Liver (tissue), 9 donors: ENCODE measurements around the gene KRT76. TPM values are rescaled to one million over a fixed set of nuclear protein-coding genes. Genes with fewer than 3 reads are reported as not detected.

Experiments
- DNase-seq: peaks from one replicate; pipeline ENCODE4 v3.0.0-alpha.2; 2017; ENCODE audit warnings: low spot score
- H3K27ac ChIP-seq, 2 donors: one replicate each; pipeline ENCODE4 v1.7.0; 2013; ENCODE audit warnings: inconsistent platforms in 2 of 2, low read length in 2 of 2, control low read depth in 1 of 2, low read depth in 1 of 2, mild to moderate bottlenecking in 1 of 2
- H3K27me3 ChIP-seq, 4 donors: one replicate each; pipeline versions ENCODE4 v1.6.1 to v1.7.0; 2013; ENCODE audit warnings: low read length in 3 of 4, inconsistent platforms in 1 of 4, mild to moderate bottlenecking in 1 of 4, moderate library complexity in 1 of 4; ENCODE audit not compliant: control insufficient read depth in 4 of 4, insufficient read depth in 4 of 4
- H3K36me3 ChIP-seq, 4 donors: one replicate each; pipeline versions ENCODE4 v1.6.1 to v1.7.0; 2013; ENCODE audit warnings: low read length in 3 of 4, mild to moderate bottlenecking in 3 of 4, low read depth in 1 of 4, moderate library complexity in 1 of 4; ENCODE audit not compliant: control insufficient read depth in 4 of 4, insufficient read depth in 3 of 4
- H3K4me1 ChIP-seq, 4 donors: one replicate each; pipeline versions ENCODE4 v1.6.1 to v1.7.0; 2013; ENCODE audit warnings: low read length in 3 of 4, mild to moderate bottlenecking in 3 of 4, moderate library complexity in 1 of 4; ENCODE audit not compliant: control insufficient read depth in 4 of 4, insufficient read depth in 4 of 4
- H3K4me3 ChIP-seq, 3 donors: one replicate each; pipeline versions ENCODE4 v1.6.1 to v1.7.0; 2013; ENCODE audit warnings: low read length in 3 of 3, control low read depth in 1 of 3, low read depth in 1 of 3, mild to moderate bottlenecking in 1 of 3
- H3K9ac ChIP-seq, 2 donors: one replicate each; pipeline ENCODE4 v1.7.0; 2013; ENCODE audit warnings: low read length in 2 of 2, mild to moderate bottlenecking in 2 of 2, moderate library complexity in 2 of 2, control low read depth in 1 of 2, low read depth in 1 of 2
- H3K9me3 ChIP-seq, 4 donors: one replicate each; pipeline versions ENCODE4 v1.6.1 to v1.7.0; 2013; ENCODE audit warnings: low read length in 3 of 4; ENCODE audit not compliant: control insufficient read depth in 4 of 4
- FOXA1 ChIP-seq: IDR thresholded peaks from 2 replicates; pipeline ENCODE4 v1.6.1; 2016; ENCODE audit warnings: antibody characterized with exemption
- HNF4A ChIP-seq, 2 donors: conservative IDR thresholded peaks; 2 replicates each; pipeline ENCODE4 v1.6.1; 2016; ENCODE audit warnings: antibody characterized with exemption in 2 of 2, mild to moderate bottlenecking in 2 of 2
- NR2F2 ChIP-seq: IDR thresholded peaks from 2 replicates; pipeline ENCODE4 v1.6.1; 2016; ENCODE audit warnings: antibody characterized with exemption
- RAD21 ChIP-seq, 2 donors: IDR thresholded peaks; 2 replicates each; pipeline ENCODE4 v1.6.1; 2016; ENCODE audit warnings: antibody characterized with exemption in 2 of 2, mild to moderate bottlenecking in 2 of 2
- TAF1 ChIP-seq: conservative IDR thresholded peaks from 2 replicates; pipeline ENCODE4 v1.6.1; 2016; ENCODE audit warnings: antibody characterized with exemption, mild to moderate bottlenecking
- WGBS: extraction: QIAGEN DNeasy Blood & Tissue Kit; methylation state at CpG from one replicate; pipeline ENCODE4 v1.1.7; 2013; 5-methylcytosine and 5-hydroxymethylcytosine counted together
- polyA plus RNA-seq, 2 donors: library from polyadenylated mRNA; stranded (reverse) in 1 of 2; unstranded in 1 of 2; fragments of 200-250 nt in 1 of 2; fragments of >200 nt in 1 of 2; fragmentation: Nextera tagmentation in 1 of 2; extraction: Ambion mirVana in 1 of 2; gene quantifications; one replicate each; pipeline versions ENCODE4 v1.2.1 to v1.2.3, GENCODE V29; 2013 to 2015
- total RNA-seq, 2 donors: library from RNA; depleted of rRNA; stranded (reverse); fragments of >200 nt; gene quantifications; one replicate each; pipeline ENCODE4 v1.2.3, GENCODE V29; 2014
- TF ChIP-seq, protein P1 (sequence below): IDR thresholded peaks from 2 replicates; pipeline ENCODE4 v1.6.1; 2016; ENCODE audit warnings: antibody characterized with exemption, mild to moderate bottlenecking
- TF ChIP-seq, protein P2 (sequence below): IDR thresholded peaks from 2 replicates; pipeline ENCODE4 v1.6.1; 2016; ENCODE audit warnings: antibody characterized with exemption
- TF ChIP-seq, protein P3 (sequence below): IDR thresholded peaks from 2 replicates; pipeline ENCODE4 v1.6.1; 2016; ENCODE audit warnings: antibody characterized with exemption
- TF ChIP-seq, protein P4 (sequence below): fragments of 150-350 bp; IDR thresholded peaks from 2 replicates; pipeline ENCODE4 v1.5.1; 2017; ENCODE audit warnings: improper control_type of control experiment, low read depth, low read length; ENCODE audit not compliant: missing input control
- donor health status: healthy.
- donor health status: healthy.
- donor health status: healthy.
- donor health status: healthy.
- donor health status: healthy.

The KRT76 gene
- total and polyA plus RNA-seq, 4 donors, result not detected

DNA sequence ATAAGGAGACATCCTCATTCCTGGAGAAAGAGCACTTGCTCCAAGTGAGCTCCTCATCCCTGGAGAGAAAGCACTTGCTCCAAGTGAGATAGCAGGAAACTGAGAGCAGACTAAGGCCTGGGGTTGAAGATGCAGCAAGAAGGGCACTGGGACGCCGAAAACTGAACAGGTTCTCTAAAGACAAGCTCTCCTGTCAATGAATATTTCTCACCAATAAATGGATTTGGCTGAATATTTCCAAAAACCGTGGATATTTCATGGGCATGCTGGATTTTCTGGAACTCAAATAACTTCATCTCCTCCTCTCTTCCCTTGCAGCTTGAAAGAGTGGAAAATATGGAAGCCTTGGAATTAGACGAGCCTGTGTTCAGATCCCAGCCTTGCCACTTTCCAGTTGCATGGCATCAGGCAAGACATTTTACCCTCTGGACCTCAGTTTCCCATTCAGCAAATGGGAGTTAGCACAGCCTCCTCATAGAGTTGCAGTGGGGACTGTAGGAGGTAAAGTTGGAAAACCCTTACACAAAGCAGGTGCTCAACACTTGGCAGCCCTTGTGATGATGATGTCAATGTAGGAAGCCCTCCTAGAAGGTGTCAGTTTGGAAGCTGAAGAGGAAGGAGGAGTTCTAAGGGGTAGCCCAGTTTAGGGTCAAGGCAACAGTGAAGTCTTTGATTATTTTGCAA is 4.4 kb upstream of the KRT76 start:
- WGBS, result 64% methylated on average over 4 of the region's 4 CpGs
- no peak overlapping the region for H3K4me3 ChIP-seq
- H3K9ac ChIP-seq, result no peak overlapping the region
- H3K4me1 ChIP-seq, result no peaks in the 10 kb centered on the region
- no peak overlapping the region for H3K27ac ChIP-seq
- no peak for DNase-seq
- no peaks in the 10 kb centered on the region for H3K9me3 ChIP-seq
- TF ChIP-seq, protein P1, sequence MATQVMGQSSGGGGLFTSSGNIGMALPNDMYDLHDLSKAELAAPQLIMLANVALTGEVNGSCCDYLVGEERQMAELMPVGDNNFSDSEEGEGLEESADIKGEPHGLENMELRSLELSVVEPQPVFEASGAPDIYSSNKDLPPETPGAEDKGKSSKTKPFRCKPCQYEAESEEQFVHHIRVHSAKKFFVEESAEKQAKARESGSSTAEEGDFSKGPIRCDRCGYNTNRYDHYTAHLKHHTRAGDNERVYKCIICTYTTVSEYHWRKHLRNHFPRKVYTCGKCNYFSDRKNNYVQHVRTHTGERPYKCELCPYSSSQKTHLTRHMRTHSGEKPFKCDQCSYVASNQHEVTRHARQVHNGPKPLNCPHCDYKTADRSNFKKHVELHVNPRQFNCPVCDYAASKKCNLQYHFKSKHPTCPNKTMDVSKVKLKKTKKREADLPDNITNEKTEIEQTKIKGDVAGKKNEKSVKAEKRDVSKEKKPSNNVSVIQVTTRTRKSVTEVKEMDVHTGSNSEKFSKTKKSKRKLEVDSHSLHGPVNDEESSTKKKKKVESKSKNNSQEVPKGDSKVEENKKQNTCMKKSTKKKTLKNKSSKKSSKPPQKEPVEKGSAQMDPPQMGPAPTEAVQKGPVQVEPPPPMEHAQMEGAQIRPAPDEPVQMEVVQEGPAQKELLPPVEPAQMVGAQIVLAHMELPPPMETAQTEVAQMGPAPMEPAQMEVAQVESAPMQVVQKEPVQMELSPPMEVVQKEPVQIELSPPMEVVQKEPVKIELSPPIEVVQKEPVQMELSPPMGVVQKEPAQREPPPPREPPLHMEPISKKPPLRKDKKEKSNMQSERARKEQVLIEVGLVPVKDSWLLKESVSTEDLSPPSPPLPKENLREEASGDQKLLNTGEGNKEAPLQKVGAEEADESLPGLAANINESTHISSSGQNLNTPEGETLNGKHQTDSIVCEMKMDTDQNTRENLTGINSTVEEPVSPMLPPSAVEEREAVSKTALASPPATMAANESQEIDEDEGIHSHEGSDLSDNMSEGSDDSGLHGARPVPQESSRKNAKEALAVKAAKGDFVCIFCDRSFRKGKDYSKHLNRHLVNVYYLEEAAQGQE, result no peak
- TF ChIP-seq, protein P2, sequence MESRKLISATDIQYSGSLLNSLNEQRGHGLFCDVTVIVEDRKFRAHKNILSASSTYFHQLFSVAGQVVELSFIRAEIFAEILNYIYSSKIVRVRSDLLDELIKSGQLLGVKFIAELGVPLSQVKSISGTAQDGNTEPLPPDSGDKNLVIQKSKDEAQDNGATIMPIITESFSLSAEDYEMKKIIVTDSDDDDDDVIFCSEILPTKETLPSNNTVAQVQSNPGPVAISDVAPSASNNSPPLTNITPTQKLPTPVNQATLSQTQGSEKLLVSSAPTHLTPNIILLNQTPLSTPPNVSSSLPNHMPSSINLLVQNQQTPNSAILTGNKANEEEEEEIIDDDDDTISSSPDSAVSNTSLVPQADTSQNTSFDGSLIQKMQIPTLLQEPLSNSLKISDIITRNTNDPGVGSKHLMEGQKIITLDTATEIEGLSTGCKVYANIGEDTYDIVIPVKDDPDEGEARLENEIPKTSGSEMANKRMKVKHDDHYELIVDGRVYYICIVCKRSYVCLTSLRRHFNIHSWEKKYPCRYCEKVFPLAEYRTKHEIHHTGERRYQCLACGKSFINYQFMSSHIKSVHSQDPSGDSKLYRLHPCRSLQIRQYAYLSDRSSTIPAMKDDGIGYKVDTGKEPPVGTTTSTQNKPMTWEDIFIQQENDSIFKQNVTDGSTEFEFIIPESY, result no peak
- peaks cover 0 to 2% (median 0%) of the 10 kb centered on the region in 4 donors for H3K27me3 ChIP-seq
- no peaks in the 10 kb centered on the region for H3K36me3 ChIP-seq

DNA sequence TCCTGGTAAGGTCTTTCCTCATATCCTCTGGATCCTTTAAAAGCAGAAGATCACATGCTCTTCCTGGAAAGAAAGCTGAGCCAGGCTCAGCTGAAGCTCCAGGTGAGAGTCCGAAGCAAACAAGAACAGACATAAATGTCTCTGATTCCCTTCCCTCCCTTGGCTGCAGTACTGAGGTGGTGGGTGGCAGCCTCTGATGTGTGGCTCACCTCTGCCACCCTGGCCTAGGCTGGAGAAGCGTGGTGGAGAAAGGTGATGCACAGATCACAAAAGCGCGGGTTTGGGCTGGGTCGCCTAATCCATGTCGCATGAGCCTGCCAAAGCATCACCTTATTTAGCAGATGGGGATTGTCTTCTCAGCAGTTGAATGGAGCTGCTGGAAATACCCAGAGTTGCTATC is 2.8 kb upstream of the KRT76 start:
- TF ChIP-seq HNF4A (conservative IDR thresholded peaks at IDR 0.05), result no peak
- TF ChIP-seq, protein P3, sequence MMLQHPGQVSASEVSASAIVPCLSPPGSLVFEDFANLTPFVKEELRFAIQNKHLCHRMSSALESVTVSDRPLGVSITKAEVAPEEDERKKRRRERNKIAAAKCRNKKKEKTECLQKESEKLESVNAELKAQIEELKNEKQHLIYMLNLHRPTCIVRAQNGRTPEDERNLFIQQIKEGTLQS, result no peak
- no peak for TF ChIP-seq NR2F2
- Histone ChIP-seq H3K9ac (no peak overlapping the region), H3K27me3 (no peaks in the 10 kb centered on the region), H3K27ac (no peak overlapping the region), H3K9me3 (no peaks in the 10 kb centered on the region), H3K4me1 (no peaks in the 10 kb centered on the region), H3K36me3 (no peaks in the 10 kb centered on the region), H3K4me3 (no peak overlapping the region)
- DNase-seq, result no peak
- WGBS, result 88% methylated on average over 6 of the region's 6 CpGs

DNA sequence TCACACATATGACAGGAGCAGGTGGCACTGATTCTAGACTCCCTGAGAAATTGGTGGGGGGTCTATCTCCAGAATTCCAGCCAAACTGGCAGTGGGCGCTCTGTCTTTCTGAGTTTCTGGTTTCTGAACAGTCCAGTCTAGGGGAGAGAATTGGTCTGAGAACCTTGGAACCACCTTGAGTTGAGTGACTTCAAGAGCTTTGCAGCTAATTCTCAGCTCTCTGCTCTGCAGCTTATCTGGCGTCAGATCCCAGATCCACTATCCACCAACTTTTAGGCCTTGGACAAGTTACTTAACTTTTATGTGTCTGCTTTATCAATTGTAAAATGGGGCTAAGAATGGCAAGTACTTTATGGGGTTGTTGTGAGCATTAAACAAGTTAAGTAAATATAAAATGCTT is 1.7 kb upstream of the KRT76 start:
- DNase-seq, result no peak
- Histone ChIP-seq H3K4me1 (no peaks in the 10 kb centered on the region), H3K27ac (no peak overlapping the region), H3K9ac (no peak overlapping the region), H3K36me3 (no peaks in the 10 kb centered on the region), H3K27me3 (no peaks in the 10 kb centered on the region), H3K9me3 (no peaks in the 10 kb centered on the region), H3K4me3 (no peak overlapping the region)
- WGBS, result 89% methylated on average over 2 of the region's 2 CpGs
- no peak for TF ChIP-seq FOXA1
- TF ChIP-seq NR2F2, result no peak
- no peak for TF ChIP-seq TAF1
- TF ChIP-seq RAD21 (IDR thresholded peaks at IDR 0.05), result no peak
- TF ChIP-seq, protein P4, sequence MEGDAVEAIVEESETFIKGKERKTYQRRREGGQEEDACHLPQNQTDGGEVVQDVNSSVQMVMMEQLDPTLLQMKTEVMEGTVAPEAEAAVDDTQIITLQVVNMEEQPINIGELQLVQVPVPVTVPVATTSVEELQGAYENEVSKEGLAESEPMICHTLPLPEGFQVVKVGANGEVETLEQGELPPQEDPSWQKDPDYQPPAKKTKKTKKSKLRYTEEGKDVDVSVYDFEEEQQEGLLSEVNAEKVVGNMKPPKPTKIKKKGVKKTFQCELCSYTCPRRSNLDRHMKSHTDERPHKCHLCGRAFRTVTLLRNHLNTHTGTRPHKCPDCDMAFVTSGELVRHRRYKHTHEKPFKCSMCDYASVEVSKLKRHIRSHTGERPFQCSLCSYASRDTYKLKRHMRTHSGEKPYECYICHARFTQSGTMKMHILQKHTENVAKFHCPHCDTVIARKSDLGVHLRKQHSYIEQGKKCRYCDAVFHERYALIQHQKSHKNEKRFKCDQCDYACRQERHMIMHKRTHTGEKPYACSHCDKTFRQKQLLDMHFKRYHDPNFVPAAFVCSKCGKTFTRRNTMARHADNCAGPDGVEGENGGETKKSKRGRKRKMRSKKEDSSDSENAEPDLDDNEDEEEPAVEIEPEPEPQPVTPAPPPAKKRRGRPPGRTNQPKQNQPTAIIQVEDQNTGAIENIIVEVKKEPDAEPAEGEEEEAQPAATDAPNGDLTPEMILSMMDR, result no peak
